PC-3 (cell line): ENCODE results near the gene TMED7. TPM values are rescaled to one million over a fixed set of nuclear protein-coding genes. Genes with fewer than 3 reads are reported as not detected.
A peak's percentile ranks its signal among the peaks of the same experiment; 100 is the strongest.

Experiments used
- ATAC-seq: fragments of 200-7000 bp; cut with Tn5 transposase; 2 replicates; pipeline ENCODE4 v1.9.1; 2020; ENCODE audit warnings: mild to moderate bottlenecking, moderate library complexity
- BruUV-seq: library from RNA; stranded (reverse); fragments of 400-500 nt; replicated peaks from 2 replicates; lab custom pipeline; 2021; lab: Mats Ljungman, UMichigan
- CTCF ChIA-PET: fragments of 300-600 bp; sonication (Branson Sonifier 250); formaldehyde crosslinking; loops from one replicate; lab custom pipeline; 2022; ENCODE audit warnings: antibody characterized with exemption; lab: Charles Lee
- POLR2A ChIA-PET: fragments of 300-600 bp; sonication (Branson Sonifier 250); formaldehyde crosslinking; loops from one replicate; lab custom pipeline; 2022; ENCODE audit warnings: antibody characterized with exemption; ENCODE audit not compliant: unreplicated experiment; lab: Charles Lee
- DNase-seq: peaks from one replicate; pipeline ENCODE4 v3.0.0-alpha.2; 2015
- H2AFZ ChIP-seq: fragments of 300-600 bp; sonication (generic); 2 replicates; pipeline ENCODE4 v1.6.0; 2016; ENCODE audit warnings: antibody characterized with exemption, low read length
- H3F3A ChIP-seq: fragments of 300-600 bp; sonication (generic); one replicate; pipeline ENCODE4 v1.6.0; 2017; ENCODE audit warnings: antibody characterized with exemption, low read length, control low read depth, mild to moderate bottlenecking; ENCODE audit not compliant: unreplicated experiment
- H3K27ac ChIP-seq: fragments of 300-600 bp; sonication (generic); 2 replicates; pipeline ENCODE4 v1.5.1; 2016; ENCODE audit warnings: mild to moderate bottlenecking, low read length
- H3K27me3 ChIP-seq: fragments of 300-600 bp; sonication (generic); 2 replicates; pipeline ENCODE4 v1.6.1; 2016; ENCODE audit warnings: low read length, mixed read lengths
- H3K36me3 ChIP-seq: fragments of 300-600 bp; sonication (generic); 2 replicates; pipeline ENCODE4 v1.6.1; 2016; ENCODE audit warnings: low read depth, mixed run types, low read length, mixed read lengths
- H3K4me1 ChIP-seq: fragments of 300-600 bp; sonication (generic); 2 replicates; pipeline ENCODE4 v1.5.1; 2016; ENCODE audit warnings: low read length; ENCODE audit not compliant: insufficient read depth
- H3K4me2 ChIP-seq: fragments of 300-600 bp; sonication (generic); 2 replicates; pipeline ENCODE4 v1.6.0; 2016; ENCODE audit warnings: low read length
- H3K4me3 ChIP-seq: fragments of 300-600 bp; sonication (generic); 2 replicates; pipeline ENCODE4 v1.5.1; 2016; ENCODE audit warnings: mild to moderate bottlenecking, low read length, mixed read lengths
- H3K79me2 ChIP-seq: fragments of 300-600 bp; sonication (generic); 2 replicates; pipeline ENCODE4 v1.6.1; 2017; ENCODE audit warnings: low read length, mixed read lengths
- H3K9ac ChIP-seq: fragments of 300-600 bp; sonication (generic); 2 replicates; pipeline ENCODE4 v1.6.0; 2016; ENCODE audit warnings: mild to moderate bottlenecking, low read length
- H3K9me2 ChIP-seq: fragments of 300-600 bp; sonication (generic); replicated peaks from 2 replicates; pipeline ENCODE4 v1.6.1; 2016; ENCODE audit warnings: mixed run types, low read length, mixed read lengths
- H3K9me3 ChIP-seq: fragments of 300-600 bp; sonication (generic); 2 replicates; pipeline ENCODE4 v1.6.1; 2016; ENCODE audit warnings: low read length, mixed read lengths
- H4K20me1 ChIP-seq: fragments of 300-600 bp; sonication (generic); 2 replicates; pipeline ENCODE4 v1.6.1; 2016; ENCODE audit warnings: low read length, mixed read lengths
- EZH2 ChIP-seq: fragments of 300-600 bp; sonication (generic); IDR thresholded peaks from one replicate; pipeline ENCODE4 v1.6.1; 2017; ENCODE audit warnings: antibody characterized with exemption, mild to moderate bottlenecking, low read length; ENCODE audit not compliant: unreplicated experiment
- EZH2phosphoT487 ChIP-seq: fragments of 300-600 bp; sonication (generic); IDR thresholded peaks from 2 replicates; pipeline ENCODE4 v1.6.1; 2018; ENCODE audit warnings: mild to moderate bottlenecking, antibody characterized with exemption, low read length, borderline replicate concordance
- intact Hi-C: fragments of 100-400 bp; cut with micrococcal nuclease; formaldehyde crosslinking; loops from 2 replicates; pipeline ENCODE4 v1.9.0; 2023
- total RNA-seq: library from RNA; depleted of rRNA; stranded (reverse); fragments of >200 nt; gene quantifications from 2 replicates; pipeline ENCODE4 v1.2.3, GENCODE V29; 2014
- TF ChIP-seq, protein P1 (sequence below): fragments of 300-600 bp; sonication (generic); conservative IDR thresholded peaks from 2 replicates; pipeline ENCODE4 v1.5.1; 2017; ENCODE audit warnings: antibody characterized with exemption, low read depth, mild to moderate bottlenecking, low read length

TMED7 gene
- total RNA-seq, 1 experiment from 2014 or later = 234 TPM

DNA sequence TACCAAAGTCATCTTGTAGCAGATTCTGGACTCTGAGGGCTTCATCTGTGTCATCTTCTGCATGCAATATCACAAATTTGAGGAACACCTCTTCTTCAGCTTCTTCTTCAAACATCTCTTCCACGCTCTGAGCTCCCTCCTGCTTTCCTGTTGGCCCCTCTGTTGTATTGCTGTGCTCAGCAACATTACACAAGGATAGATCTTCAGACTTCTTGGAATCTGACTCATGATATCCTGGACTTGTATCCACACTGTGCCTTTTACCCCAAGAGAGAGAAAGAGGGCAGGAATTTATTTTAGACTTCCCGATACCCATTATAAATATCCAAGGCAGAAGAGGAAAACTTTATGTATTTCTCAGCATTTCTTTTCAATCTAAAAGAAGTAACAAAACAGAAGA is 44.9 kb downstream of the TMED7 start:
- TF ChIP-seq EZH2 (no peak), EZH2phosphoT487 (no peak)
- TF ChIP-seq, protein P1, sequence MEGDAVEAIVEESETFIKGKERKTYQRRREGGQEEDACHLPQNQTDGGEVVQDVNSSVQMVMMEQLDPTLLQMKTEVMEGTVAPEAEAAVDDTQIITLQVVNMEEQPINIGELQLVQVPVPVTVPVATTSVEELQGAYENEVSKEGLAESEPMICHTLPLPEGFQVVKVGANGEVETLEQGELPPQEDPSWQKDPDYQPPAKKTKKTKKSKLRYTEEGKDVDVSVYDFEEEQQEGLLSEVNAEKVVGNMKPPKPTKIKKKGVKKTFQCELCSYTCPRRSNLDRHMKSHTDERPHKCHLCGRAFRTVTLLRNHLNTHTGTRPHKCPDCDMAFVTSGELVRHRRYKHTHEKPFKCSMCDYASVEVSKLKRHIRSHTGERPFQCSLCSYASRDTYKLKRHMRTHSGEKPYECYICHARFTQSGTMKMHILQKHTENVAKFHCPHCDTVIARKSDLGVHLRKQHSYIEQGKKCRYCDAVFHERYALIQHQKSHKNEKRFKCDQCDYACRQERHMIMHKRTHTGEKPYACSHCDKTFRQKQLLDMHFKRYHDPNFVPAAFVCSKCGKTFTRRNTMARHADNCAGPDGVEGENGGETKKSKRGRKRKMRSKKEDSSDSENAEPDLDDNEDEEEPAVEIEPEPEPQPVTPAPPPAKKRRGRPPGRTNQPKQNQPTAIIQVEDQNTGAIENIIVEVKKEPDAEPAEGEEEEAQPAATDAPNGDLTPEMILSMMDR = no peak
- Histone ChIP-seq H3K27ac (no peak overlapping the region), H3K27me3 (no peaks in the 10 kb centered on the region), H3K9me2 (no peaks in the 10 kb centered on the region), H3K4me3 (no peak overlapping the region), H3K79me2 (no peaks in the 10 kb centered on the region), H4K20me1 (no peaks in the 10 kb centered on the region), H3K4me1 (peaks cover 32% of the 10 kb centered on the region), H3K9ac (no peak overlapping the region), H3F3A (no peaks in the 10 kb centered on the region), H3K4me2 (no peak overlapping the region), H3K9me3 (no peaks in the 10 kb centered on the region), H2AFZ (no peak overlapping the region), H3K36me3 (no peaks in the 10 kb centered on the region)
- no peak for ATAC-seq
- no peak for DNase-seq
- intact Hi-C loops = no loop called here
- POLR2A ChIA-PET = no interaction called here
- BruUV-seq = no TSS peak
- CTCF ChIA-PET = no interaction called here

DNA sequence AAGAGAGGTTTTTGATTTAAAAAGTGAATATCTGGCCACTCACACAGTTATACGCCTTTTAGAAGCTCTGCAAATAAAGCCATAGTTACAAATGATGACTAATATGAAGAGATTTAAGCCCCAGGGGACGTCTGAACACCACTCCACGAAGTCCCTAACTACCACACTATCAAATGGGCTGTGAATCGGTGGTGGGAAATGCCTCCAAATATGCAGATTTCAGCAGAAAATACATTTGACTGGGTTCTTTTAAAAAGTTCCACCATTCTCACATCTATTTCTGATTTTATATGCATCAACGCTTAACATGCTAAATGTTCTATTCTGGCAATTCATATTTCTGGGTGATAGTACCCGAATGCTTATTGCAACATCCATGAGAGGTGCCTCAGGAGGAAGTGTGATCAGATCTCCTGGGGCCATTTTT is 46.1 kb downstream of the TMED7 start:
- Histone ChIP-seq H3K4me3 (no peak overlapping the region), H3K4me2 (peak overlapping the region; percentile 45), H3K9me3 (no peaks in the 10 kb centered on the region), H3K79me2 (no peaks in the 10 kb centered on the region), H3K36me3 (no peaks in the 10 kb centered on the region), H3K27ac (peak overlapping the region; percentile 21; the same call in 1 of the 2 replicates), H3K9ac (no peak overlapping the region), H2AFZ (no peak overlapping the region), H3K27me3 (no peaks in the 10 kb centered on the region), H3K9me2 (no peaks in the 10 kb centered on the region), H4K20me1 (no peaks in the 10 kb centered on the region), H3K4me1 (peaks cover 42% of the 10 kb centered on the region), H3F3A (no peaks in the 10 kb centered on the region)
- BruUV-seq = no TSS peak
- intact Hi-C loops = loop anchor here (2.0 kb wide), 1 partner anchor 35 kb away; the partner anchor contains the start of gene FEM1C
- TF ChIP-seq, protein P1 = no peak
- TF ChIP-seq EZH2 (no peak), EZH2phosphoT487 (no peak)
- ChIA-PET CTCF (no interaction called here), POLR2A (no interaction called here)
- DNase-seq = peak; percentile 71
- peak; percentile 89 for ATAC-seq

DNA sequence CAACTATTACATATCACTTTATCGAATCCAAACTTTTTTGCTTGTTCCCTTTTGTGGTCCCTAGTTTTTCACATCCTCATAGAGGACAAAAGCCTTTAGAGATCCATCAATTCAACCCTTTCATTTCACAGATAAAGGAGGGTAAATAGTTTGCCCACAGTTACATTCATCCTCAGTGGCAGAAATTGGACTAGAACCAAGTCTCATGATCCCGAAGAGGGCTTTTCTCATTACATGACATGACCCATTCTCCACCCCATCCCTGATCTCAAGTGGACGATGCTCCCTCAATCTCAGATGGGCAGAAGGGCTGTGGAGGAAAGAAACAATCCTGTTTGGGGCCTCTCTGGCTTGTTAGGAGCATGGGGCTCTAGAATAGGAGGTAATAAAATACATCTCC is 46.6 kb downstream of the TMED7 start:
- POLR2A ChIA-PET = no interaction called here
- Histone ChIP-seq H3K9ac (no peak overlapping the region), H3F3A (no peaks in the 10 kb centered on the region), H4K20me1 (no peaks in the 10 kb centered on the region), H2AFZ (no peak overlapping the region), H3K36me3 (no peaks in the 10 kb centered on the region), H3K4me2 (peak overlapping the region; percentile 45), H3K4me3 (no peak overlapping the region), H3K4me1 (peaks cover 39% of the 10 kb centered on the region), H3K27ac (peak overlapping the region; percentile 21; the same call in 1 of the 2 replicates), H3K27me3 (no peaks in the 10 kb centered on the region), H3K9me2 (no peaks in the 10 kb centered on the region), H3K79me2 (no peaks in the 10 kb centered on the region), H3K9me3 (no peaks in the 10 kb centered on the region)
- ATAC-seq = peak; percentile 8
- TF ChIP-seq EZH2 = no peak
- TF ChIP-seq EZH2phosphoT487 = no peak
- TF ChIP-seq, protein P1 = no peak
- no TSS peak for BruUV-seq
- intact Hi-C loops = loop anchor here (2.0 kb wide), 1 partner anchor 34 kb away; the partner anchor contains the start of gene FEM1C
- DNase-seq = no peak
- CTCF ChIA-PET = no interaction called here
